GM15510 (cell line): Measurements from ENCODE around the gene SLC13A4.

Source experiments
- POLR2A ChIP-seq: IDR thresholded peaks from 3 replicates; pipeline ENCODE4 v1.6.1; 2011; ENCODE audit warnings: borderline replicate concordance; ENCODE audit not compliant: insufficient read length; ENCODE audit errors: extremely low read depth

The SLC13A4 gene

GRCh38 chr7:135728136-135728669, at the start of gene SLC13A4:
Gene SLC13A4 (minus strand): TSS chr7:135728186. CDS start chr7:135727496, 690 bp downstream.
- TF ChIP-seq POLR2A = no peak

- TF ChIP-seq POLR2A = no peak
Measured at GRCh38 chr7:135775230-135775629, 47.2 kb upstream of the SLC13A4 start.

- TF ChIP-seq POLR2A = no peak
Measured at GRCh38 chr7:135774284-135774683, 46.3 kb upstream of the SLC13A4 start.

GRCh38 chr7:135773464-135773863, 45.5 kb upstream of the SLC13A4 start:
- no peak for TF ChIP-seq POLR2A

- TF ChIP-seq POLR2A = no peak
Measured at GRCh38 chr7:135772639-135773222, 44.7 kb upstream of the SLC13A4 start.

GRCh38 chr7:135771961-135772638, 44.1 kb upstream of the SLC13A4 start:
- no peak for TF ChIP-seq POLR2A

GRCh38 chr7:135771051-135771450, 43.1 kb upstream of the SLC13A4 start:
- no peak for TF ChIP-seq POLR2A

GRCh38 chr7:135770139-135770710, 42.2 kb upstream of the SLC13A4 start:
- TF ChIP-seq POLR2A = no peak

- no peak for TF ChIP-seq POLR2A
Measured at GRCh38 chr7:135769005-135769802, 41.2 kb upstream of the SLC13A4 start.

- no peak for TF ChIP-seq POLR2A
Measured at GRCh38 chr7:135768467-135768866, 40.5 kb upstream of the SLC13A4 start.

GRCh38 chr7:135768064-135768463, 40.1 kb upstream of the SLC13A4 start:
- TF ChIP-seq POLR2A = no peak

GRCh38 chr7:135763261-135763660, 35.3 kb upstream of the SLC13A4 start:
- no peak for TF ChIP-seq POLR2A

- no peak for TF ChIP-seq POLR2A
Measured at GRCh38 chr7:135761751-135762488, 33.9 kb upstream of the SLC13A4 start.

GRCh38 chr7:135759532-135759931, 31.5 kb upstream of the SLC13A4 start:
- no peak for TF ChIP-seq POLR2A
